Measurements from ENCODE around the gene ZNF385B.

DNA sequence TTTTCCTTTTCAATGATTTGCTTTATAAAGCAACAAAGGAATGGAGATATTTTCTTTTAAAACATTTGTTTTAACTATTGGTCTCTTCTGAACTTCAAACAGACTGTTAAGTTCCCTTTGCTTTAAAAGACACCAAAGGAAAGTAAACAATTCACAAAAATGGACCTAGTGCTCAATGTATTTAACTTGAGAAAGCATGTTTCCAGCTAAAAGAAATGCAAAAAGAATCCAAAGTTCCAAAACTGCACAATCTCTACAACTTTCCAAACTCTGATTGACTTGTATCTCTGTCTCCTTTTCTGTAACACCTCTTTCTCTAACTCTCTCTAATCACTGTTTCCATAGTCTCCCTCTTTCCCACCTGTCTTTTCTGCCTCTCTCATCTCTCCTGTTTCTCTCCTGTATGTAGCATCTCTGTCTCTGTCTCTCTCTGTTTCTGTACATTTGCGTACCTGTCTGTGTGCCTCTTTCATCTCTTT is 301.1 kb downstream of the ZNF385B start:
- TF ChIP-seq, protein P1, sequence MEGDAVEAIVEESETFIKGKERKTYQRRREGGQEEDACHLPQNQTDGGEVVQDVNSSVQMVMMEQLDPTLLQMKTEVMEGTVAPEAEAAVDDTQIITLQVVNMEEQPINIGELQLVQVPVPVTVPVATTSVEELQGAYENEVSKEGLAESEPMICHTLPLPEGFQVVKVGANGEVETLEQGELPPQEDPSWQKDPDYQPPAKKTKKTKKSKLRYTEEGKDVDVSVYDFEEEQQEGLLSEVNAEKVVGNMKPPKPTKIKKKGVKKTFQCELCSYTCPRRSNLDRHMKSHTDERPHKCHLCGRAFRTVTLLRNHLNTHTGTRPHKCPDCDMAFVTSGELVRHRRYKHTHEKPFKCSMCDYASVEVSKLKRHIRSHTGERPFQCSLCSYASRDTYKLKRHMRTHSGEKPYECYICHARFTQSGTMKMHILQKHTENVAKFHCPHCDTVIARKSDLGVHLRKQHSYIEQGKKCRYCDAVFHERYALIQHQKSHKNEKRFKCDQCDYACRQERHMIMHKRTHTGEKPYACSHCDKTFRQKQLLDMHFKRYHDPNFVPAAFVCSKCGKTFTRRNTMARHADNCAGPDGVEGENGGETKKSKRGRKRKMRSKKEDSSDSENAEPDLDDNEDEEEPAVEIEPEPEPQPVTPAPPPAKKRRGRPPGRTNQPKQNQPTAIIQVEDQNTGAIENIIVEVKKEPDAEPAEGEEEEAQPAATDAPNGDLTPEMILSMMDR (IDR thresholded peaks at IDR 0.05), result no peak
- no peak for TF ChIP-seq POLR2A (IDR thresholded peaks at IDR 0.05)

All from heart left ventricle (tissue), 13 donors.